GM12878 (cell line): ENCODE data around the gene IRX6. TPM values are rescaled to one million over a fixed set of nuclear protein-coding genes. Genes with fewer than 3 reads are reported as not detected.

Experiments
- ATAC-seq: fragments of 200-7000 bp; cut with Tn5 transposase; 3 replicates; pipeline ENCODE4 v1.9.1; 2020; ENCODE audit warnings: mild to moderate bottlenecking, moderate library complexity
- BruUV-seq: library from RNA; stranded (reverse); fragments of 400-500 nt; replicated peaks from 2 replicates; lab custom pipeline; 2021; lab: Mats Ljungman, UMichigan
- CTCF ChIA-PET: fragments of 300-600 bp; sonication (Branson Sonifier 250); formaldehyde crosslinking; extraction: SDS; loops from one replicate; lab custom pipeline; 2021; ENCODE audit warnings: inconsistent platforms; lab: Yijun Ruan, JAX
- POLR2A ChIA-PET: fragments of 350-600 bp; formaldehyde crosslinking; extraction: SDS; loops from one replicate; lab custom pipeline; 2021; ENCODE audit warnings: inconsistent platforms; lab: Charles Lee
- RAD21 ChIA-PET: fragments of 300-600 bp; sonication (Branson Sonifier 250); formaldehyde crosslinking; loops from one replicate; lab custom pipeline; 2023; ENCODE audit warnings: antibody characterized with exemption; ENCODE audit not compliant: unreplicated experiment; lab: Charles Lee
- SMC1A ChIA-PET: fragments of 300-600 bp; sonication (Branson Sonifier 250); formaldehyde crosslinking; loops from one replicate; lab custom pipeline; 2023; ENCODE audit not compliant: unreplicated experiment, uncharacterized antibody; lab: Charles Lee
- DNase-seq: peaks from one replicate; pipeline ENCODE4 v3.0.0-alpha.2; 2011; ENCODE audit warnings: low read depth, low spot score
- FAIRE-seq: peaks from 3 replicates; lab custom pipeline; 2011; peaks lifted over from hg19 to GRCh38; lab: Jason Lieb, UNC
- H2AFZ ChIP-seq: 2 replicates; pipeline ENCODE4 v1.6.0; 2011; ENCODE audit warnings: low read depth, low read length, control low read depth; ENCODE audit not compliant: control insufficient read depth
- H3K27ac ChIP-seq: 2 replicates; pipeline ENCODE4 v1.5.1; 2011; ENCODE audit warnings: control low read depth; ENCODE audit not compliant: control insufficient read depth, insufficient read depth
- H3K27me3 ChIP-seq, 2 experiments: replicated peaks in 1 of 2; 2 replicates each; pipeline versions ENCODE4 v1.6.0 to v1.6.1; 2011; ENCODE audit warnings: low read length in 1 of 2; ENCODE audit not compliant: control insufficient read depth in 2 of 2, insufficient read depth in 2 of 2
- H3K36me3 ChIP-seq, 2 experiments: 2 replicates each; pipeline ENCODE4 v1.5.1; 2011; ENCODE audit warnings: low read length in 1 of 2; ENCODE audit not compliant: control insufficient read depth in 2 of 2, insufficient read depth in 2 of 2
- H3K4me1 ChIP-seq: 2 replicates; pipeline ENCODE4 v1.6.1; 2011; ENCODE audit warnings: mild to moderate bottlenecking, low read length, moderate library complexity, mixed read lengths; ENCODE audit not compliant: control insufficient read depth, insufficient read depth
- H3K4me2 ChIP-seq: 2 replicates; pipeline ENCODE4 v1.6.0; 2011; ENCODE audit warnings: control low read depth; ENCODE audit not compliant: control insufficient read depth, insufficient read depth
- H3K4me3 ChIP-seq: fragments of 200-600 bp; sonication (generic); 2 replicates; pipeline ENCODE4 v1.5.1; 2016
- H3K79me2 ChIP-seq: 2 replicates; pipeline ENCODE4 v1.6.0; 2011; ENCODE audit warnings: low read length; ENCODE audit not compliant: control insufficient read depth, insufficient read depth
- H3K9ac ChIP-seq: 2 replicates; pipeline ENCODE4 v1.8.0; 2011; ENCODE audit warnings: low read length, control low read depth, mixed read lengths; ENCODE audit not compliant: control insufficient read depth, insufficient read depth
- H3K9me3 ChIP-seq: replicated peaks from 3 replicates; pipeline ENCODE4 v1.5.1; 2011; ENCODE audit warnings: mild to moderate bottlenecking, low read length; ENCODE audit not compliant: control insufficient read depth, insufficient read depth
- H4K20me1 ChIP-seq: 2 replicates; pipeline ENCODE4 v1.6.0; 2011; ENCODE audit not compliant: control insufficient read depth, insufficient read depth
- CHD2 ChIP-seq: IDR thresholded peaks from 2 replicates; pipeline ENCODE4 v1.6.1; 2011; ENCODE audit warnings: low read depth, low read length, improper control_type of control experiment, borderline replicate concordance
- RAD51 ChIP-seq: fragments of 450-650 bp; IDR thresholded peaks from 2 replicates; pipeline ENCODE4 v1.6.1; 2016; ENCODE audit warnings: moderate library complexity, mild to moderate bottlenecking, inconsistent platforms
- SMARCA5 ChIP-seq: fragments of 450-650 bp; IDR thresholded peaks from 2 replicates; pipeline ENCODE4 v1.6.1; 2017; ENCODE audit warnings: mild to moderate bottlenecking
- TAF1 ChIP-seq: IDR thresholded peaks from 2 replicates; pipeline ENCODE4 v1.6.1; 2011; ENCODE audit warnings: mild to moderate bottlenecking, low read depth, low read length, borderline replicate concordance
- ZBED1 ChIP-seq: IDR thresholded peaks from 2 replicates; pipeline ENCODE4 v1.6.1; 2016; ENCODE audit warnings: borderline replicate concordance
- ZNF217 ChIP-seq: fragments of 450-650 bp; IDR thresholded peaks from 2 replicates; pipeline ENCODE4 v1.6.1; 2017; ENCODE audit warnings: antibody characterized with exemption, mild to moderate bottlenecking
- WGBS: methylation state at CpG from one replicate; pipeline ENCODE4 v1.1.6; 2016; ENCODE audit warnings: low lambda C conversion rate; ENCODE audit not compliant: insufficient replicate concordance, insufficient coverage; ENCODE audit errors: missing lambda C conversion rate; 5-methylcytosine and 5-hydroxymethylcytosine counted together
- in situ Hi-C: fragments of 300-500 bp; cut with MboI; formaldehyde crosslinking; loops from 9 replicates; pipeline ENCODE4 v1.14.3; 2018; ENCODE audit warnings: mixed read lengths
- intact Hi-C: fragments of 100-400 bp; cut with micrococcal nuclease; formaldehyde crosslinking; loops from one replicate; pipeline ENCODE4 v1.14.2; 2022; ENCODE audit not compliant: unreplicated experiment
- polyA plus RNA-seq, 11 experiments: library from polyadenylated mRNA; depleted of rRNA in 4 of 11; unstranded in 6 of 11; stranded (reverse) in 5 of 11; fragments of >200 nt; fragmentation: Nextera tagmentation in 4 of 11; fragmentation: Illumina TruSeq in 1 of 11; extraction: Ambion mirVana in 4 of 11; extraction: Trizol in 1 of 11; gene quantifications; 1 replicate in 1 of 11; 2 replicates in 10 of 11; pipeline versions ENCODE4 v1.2.1 to v1.2.3, GENCODE V29; 2011 to 2016; ENCODE audit warnings: inconsistent platforms in 2 of 11, missing spikeins in 2 of 11, low read depth in 1 of 11
- total RNA-seq, 4 experiments: library from RNA; depleted of rRNA in 3 of 4; stranded (reverse); fragments of >200 nt in 3 of 4; fragmentation: Illumina TruSeq in 1 of 4; extraction: Trizol in 1 of 4; gene quantifications; 2 replicates each; pipeline versions ENCODE4 v1.2.1 to v1.2.3, GENCODE V29; 2013 to 2021
- TF ChIP-seq, protein P1 (sequence below): IDR thresholded peaks from 2 replicates; pipeline ENCODE4 v1.6.1; 2011; ENCODE audit warnings: borderline replicate concordance, low read depth, mild to moderate bottlenecking, moderate library complexity, low read length; ENCODE audit not compliant: insufficient read depth, poor library complexity, severe bottlenecking
- TF ChIP-seq, protein P2 (sequence below): fragments of 450-650 bp; IDR thresholded peaks from 2 replicates; pipeline ENCODE4 v1.6.1; 2018; ENCODE audit warnings: mild to moderate bottlenecking, low read depth, moderate library complexity; ENCODE audit not compliant: partially characterized antibody
- TF ChIP-seq, protein P3 (sequence below): fragments of 450-650 bp; IDR thresholded peaks from 2 replicates; pipeline ENCODE4 v1.6.1; 2018; ENCODE audit warnings: borderline replicate concordance, mild to moderate bottlenecking; ENCODE audit not compliant: partially characterized antibody

Gene IRX6
- total and polyA plus RNA-seq, 10 of the 15 experiments (the other 5 are each of a cell fraction or from before 2014, with no cell fraction given), result not detected

DNA sequence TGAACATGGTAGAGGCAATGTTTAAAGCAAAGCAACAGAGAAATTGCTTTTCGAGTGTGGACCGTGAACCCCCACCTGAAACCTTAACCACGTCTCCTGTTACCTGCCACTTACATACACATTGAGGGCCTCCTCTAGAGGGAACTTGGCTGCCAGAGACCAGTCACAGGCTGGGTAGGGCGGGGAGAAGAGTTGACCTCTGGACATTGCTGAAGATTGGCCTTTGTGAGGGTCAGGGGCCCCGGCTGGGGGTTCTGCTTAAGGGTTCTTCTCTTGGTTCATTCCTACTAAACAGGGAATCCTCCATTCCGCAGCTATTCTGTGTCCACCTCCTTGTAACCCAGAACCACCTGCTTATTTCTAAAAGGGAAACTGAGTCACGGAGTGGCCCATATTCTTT, 53.8 kb downstream of the IRX6 start:
- POLR2A ChIA-PET, result no interaction called here
- BruUV-seq, result no TSS peak
- Histone ChIP-seq H3K4me2 (no peak overlapping the region), H3K36me3 (no peaks in the 10 kb centered on the region), H3K4me1 (no peaks in the 10 kb centered on the region), H2AFZ (no peak overlapping the region), H4K20me1 (no peaks in the 10 kb centered on the region), H3K9ac (no peak overlapping the region), H3K27ac (no peak overlapping the region), H3K27me3 (peaks cover 0 to 2% of the 10 kb centered on the region in 2 experiments; a peak in 1 of 4 replicates), H3K79me2 (no peaks in the 10 kb centered on the region), H3K9me3 (no peaks in the 10 kb centered on the region), H3K4me3 (no peak overlapping the region)
- 21% methylated on average over 7 of the region's 7 CpGs for WGBS
- intact Hi-C loops, result no loop called here
- in situ Hi-C loops, result no loop called here
- DNase-seq (no peak), FAIRE-seq (no peak), ATAC-seq (no peak)
- SMC1A ChIA-PET, result no interaction called here
- TF ChIP-seq, protein P1, sequence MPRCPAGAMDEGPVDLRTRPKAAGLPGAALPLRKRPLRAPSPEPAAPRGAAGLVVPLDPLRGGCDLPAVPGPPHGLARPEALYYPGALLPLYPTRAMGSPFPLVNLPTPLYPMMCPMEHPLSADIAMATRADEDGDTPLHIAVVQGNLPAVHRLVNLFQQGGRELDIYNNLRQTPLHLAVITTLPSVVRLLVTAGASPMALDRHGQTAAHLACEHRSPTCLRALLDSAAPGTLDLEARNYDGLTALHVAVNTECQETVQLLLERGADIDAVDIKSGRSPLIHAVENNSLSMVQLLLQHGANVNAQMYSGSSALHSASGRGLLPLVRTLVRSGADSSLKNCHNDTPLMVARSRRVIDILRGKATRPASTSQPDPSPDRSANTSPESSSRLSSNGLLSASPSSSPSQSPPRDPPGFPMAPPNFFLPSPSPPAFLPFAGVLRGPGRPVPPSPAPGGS, result no peak
- no peak for TF ChIP-seq SMARCA5
- TF ChIP-seq, protein P2, sequence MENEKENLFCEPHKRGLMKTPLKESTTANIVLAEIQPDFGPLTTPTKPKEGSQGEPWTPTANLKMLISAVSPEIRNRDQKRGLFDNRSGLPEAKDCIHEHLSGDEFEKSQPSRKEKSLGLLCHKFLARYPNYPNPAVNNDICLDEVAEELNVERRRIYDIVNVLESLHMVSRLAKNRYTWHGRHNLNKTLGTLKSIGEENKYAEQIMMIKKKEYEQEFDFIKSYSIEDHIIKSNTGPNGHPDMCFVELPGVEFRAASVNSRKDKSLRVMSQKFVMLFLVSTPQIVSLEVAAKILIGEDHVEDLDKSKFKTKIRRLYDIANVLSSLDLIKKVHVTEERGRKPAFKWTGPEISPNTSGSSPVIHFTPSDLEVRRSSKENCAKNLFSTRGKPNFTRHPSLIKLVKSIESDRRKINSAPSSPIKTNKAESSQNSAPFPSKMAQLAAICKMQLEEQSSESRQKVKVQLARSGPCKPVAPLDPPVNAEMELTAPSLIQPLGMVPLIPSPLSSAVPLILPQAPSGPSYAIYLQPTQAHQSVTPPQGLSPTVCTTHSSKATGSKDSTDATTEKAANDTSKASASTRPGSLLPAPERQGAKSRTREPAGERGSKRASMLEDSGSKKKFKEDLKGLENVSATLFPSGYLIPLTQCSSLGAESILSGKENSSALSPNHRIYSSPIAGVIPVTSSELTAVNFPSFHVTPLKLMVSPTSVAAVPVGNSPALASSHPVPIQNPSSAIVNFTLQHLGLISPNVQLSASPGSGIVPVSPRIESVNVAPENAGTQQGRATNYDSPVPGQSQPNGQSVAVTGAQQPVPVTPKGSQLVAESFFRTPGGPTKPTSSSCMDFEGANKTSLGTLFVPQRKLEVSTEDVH, result no peak
- no peak for TF ChIP-seq TAF1
- no peak for TF ChIP-seq ZNF217
- TF ChIP-seq CHD2, result no peak
- no peak for TF ChIP-seq RAD51
- no peak for TF ChIP-seq ZBED1
- TF ChIP-seq, protein P3, sequence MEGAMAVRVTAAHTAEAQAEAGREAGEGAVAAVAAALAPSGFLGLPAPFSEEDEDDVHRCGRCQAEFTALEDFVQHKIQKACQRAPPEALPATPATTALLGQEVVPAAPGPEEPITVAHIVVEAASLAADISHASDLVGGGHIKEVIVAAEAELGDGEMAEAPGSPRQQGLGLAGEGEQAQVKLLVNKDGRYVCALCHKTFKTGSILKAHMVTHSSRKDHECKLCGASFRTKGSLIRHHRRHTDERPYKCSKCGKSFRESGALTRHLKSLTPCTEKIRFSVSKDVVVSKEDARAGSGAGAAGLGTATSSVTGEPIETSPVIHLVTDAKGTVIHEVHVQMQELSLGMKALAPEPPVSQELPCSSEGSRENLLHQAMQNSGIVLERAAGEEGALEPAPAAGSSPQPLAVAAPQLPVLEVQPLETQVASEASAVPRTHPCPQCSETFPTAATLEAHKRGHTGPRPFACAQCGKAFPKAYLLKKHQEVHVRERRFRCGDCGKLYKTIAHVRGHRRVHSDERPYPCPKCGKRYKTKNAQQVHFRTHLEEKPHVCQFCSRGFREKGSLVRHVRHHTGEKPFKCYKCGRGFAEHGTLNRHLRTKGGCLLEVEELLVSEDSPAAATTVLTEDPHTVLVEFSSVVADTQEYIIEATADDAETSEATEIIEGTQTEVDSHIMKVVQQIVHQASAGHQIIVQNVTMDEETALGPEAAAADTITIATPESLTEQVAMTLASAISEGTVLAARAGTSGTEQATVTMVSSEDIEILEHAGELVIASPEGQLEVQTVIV, result no peak
- CTCF ChIA-PET, result no interaction called here
- RAD21 ChIA-PET, result no interaction called here
